Cardiac ventricle fibroblast (primary cell): Measurements from ENCODE around the gene TAS2R43. TPM values are rescaled to one million over a fixed set of nuclear protein-coding genes. Genes with fewer than 3 reads are reported as not detected.

Experiments
- total RNA-seq: library from RNA; depleted of rRNA; stranded (reverse); fragments of >200 nt; gene quantifications from 2 replicates; pipeline ENCODE4 v1.2.3, GENCODE V29; 2015

Gene TAS2R43
- total RNA-seq = not detected in 2 replicates

GRCh38 chr12:11092128-11092527 lies at the start of gene TAS2R43:
Gene TAS2R43 (minus strand): TSS chr12:11092313. CDS start chr12:11092229, 84 bp downstream.

GRCh38 chr12:11134305-11134704 lies 42.2 kb upstream of the TAS2R43 start, which contains the start of gene TAS2R30:
Gene TAS2R30 (minus strand): TSS chr12:11134644. CDS start chr12:11134244, 400 bp downstream.

GRCh38 chr12:11062194-11062593 lies 29.9 kb downstream of the TAS2R43 start, which contains the start of gene TAS2R46:
Gene TAS2R46 (minus strand): TSS chr12:11062294. CDS start chr12:11062294, 0 bp downstream.

Other genes with a start within 250 kb of the TAS2R43 start
- gene PRR4, start 242.8 kb downstream of the TAS2R43 start, total RNA-seq = not detected in 2 replicates
- 3.9 and 12.4 TPM in 2 replicates for gene PRH1, start 208.1 kb downstream of the TAS2R43 start, total RNA-seq
- 0.15 and 0.37 TPM in 2 replicates for gene TAS2R13, start 182.8 kb downstream of the TAS2R43 start, total RNA-seq
- gene PRH2, start 163.1 kb downstream of the TAS2R43 start, total RNA-seq = 1.1 TPM in 1 of 2 replicates, not detected in the other
- 0.98 and 1.6 TPM in 2 replicates for gene TAS2R14, start 153.1 kb downstream of the TAS2R43 start, total RNA-seq
- gene TAS2R50, start 105.4 kb downstream of the TAS2R43 start, total RNA-seq = 2.1 and 2.7 TPM in 2 replicates
- gene TAS2R20, start 94.0 kb downstream of the TAS2R43 start, total RNA-seq = 0.62 and 1.0 TPM in 2 replicates
- 0.94 and 0.98 TPM in 2 replicates for gene TAS2R19, start 69.7 kb downstream of the TAS2R43 start, total RNA-seq
- gene TAS2R31, start 60.9 kb downstream of the TAS2R43 start, total RNA-seq = 0.44 and 2.4 TPM in 2 replicates
- gene TAS2R46, start 30.0 kb downstream of the TAS2R43 start, total RNA-seq = 1.5 TPM in 1 of 2 replicates, not detected in the other
- gene TAS2R30, start 42.3 kb upstream of the TAS2R43 start, total RNA-seq = 0.59 and 1.8 TPM in 2 replicates
- 6.4 and 7.7 TPM in 2 replicates for gene SMIM10L1, start 78.9 kb upstream of the TAS2R43 start, total RNA-seq
- not detected in 2 replicates for gene TAS2R42, start 94.6 kb upstream of the TAS2R43 start, total RNA-seq
- not detected in 2 replicates for gene PRB3, start 177.4 kb upstream of the TAS2R43 start, total RNA-seq
- not detected in 2 replicates for gene PRB4, start 218.1 kb upstream of the TAS2R43 start, total RNA-seq